Mammary epithelial cell (primary cell): ENCODE data around the gene ACTMAP.

Experiments
- EZH2 ChIP-seq: IDR thresholded peaks from 2 replicates; pipeline ENCODE4 v1.6.1; 2012; ENCODE audit warnings: low read length, inconsistent platforms, borderline replicate concordance
- TF ChIP-seq, protein P1 (sequence below), 2 donors: IDR thresholded peaks in 1 of 2; conservative IDR thresholded peaks in 1 of 2; 2 replicates each; pipeline ENCODE4 v1.5.1; 2011 to 2012; ENCODE audit warnings: inconsistent platforms in 2 of 2, low read length in 2 of 2, mild to moderate bottlenecking in 2 of 2, control low read depth in 1 of 2, low read depth in 1 of 2; ENCODE audit not compliant: insufficient read depth in 1 of 2; ENCODE audit errors: extremely low read depth in 1 of 2

DNA sequence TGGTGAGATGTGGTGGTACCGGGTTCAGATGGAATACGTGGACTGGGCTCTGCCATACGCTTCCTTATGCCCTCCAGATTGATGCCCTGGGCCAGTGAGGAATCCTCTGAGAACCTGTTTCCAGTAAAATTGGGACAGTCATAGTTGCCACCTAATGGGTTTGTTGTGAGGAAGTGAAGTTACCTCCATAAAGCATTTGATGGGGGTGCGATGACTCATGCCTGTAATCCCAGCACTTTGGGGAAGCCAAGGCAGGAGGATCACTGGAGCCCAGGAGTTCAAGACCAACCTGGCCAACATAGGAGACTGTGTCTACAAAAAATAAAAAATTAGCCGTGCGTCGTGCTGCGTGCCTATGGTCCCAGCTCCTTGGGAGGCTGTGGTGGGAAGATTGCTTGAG is 5.5 kb upstream of the ACTMAP start:
- TF ChIP-seq, protein P1, sequence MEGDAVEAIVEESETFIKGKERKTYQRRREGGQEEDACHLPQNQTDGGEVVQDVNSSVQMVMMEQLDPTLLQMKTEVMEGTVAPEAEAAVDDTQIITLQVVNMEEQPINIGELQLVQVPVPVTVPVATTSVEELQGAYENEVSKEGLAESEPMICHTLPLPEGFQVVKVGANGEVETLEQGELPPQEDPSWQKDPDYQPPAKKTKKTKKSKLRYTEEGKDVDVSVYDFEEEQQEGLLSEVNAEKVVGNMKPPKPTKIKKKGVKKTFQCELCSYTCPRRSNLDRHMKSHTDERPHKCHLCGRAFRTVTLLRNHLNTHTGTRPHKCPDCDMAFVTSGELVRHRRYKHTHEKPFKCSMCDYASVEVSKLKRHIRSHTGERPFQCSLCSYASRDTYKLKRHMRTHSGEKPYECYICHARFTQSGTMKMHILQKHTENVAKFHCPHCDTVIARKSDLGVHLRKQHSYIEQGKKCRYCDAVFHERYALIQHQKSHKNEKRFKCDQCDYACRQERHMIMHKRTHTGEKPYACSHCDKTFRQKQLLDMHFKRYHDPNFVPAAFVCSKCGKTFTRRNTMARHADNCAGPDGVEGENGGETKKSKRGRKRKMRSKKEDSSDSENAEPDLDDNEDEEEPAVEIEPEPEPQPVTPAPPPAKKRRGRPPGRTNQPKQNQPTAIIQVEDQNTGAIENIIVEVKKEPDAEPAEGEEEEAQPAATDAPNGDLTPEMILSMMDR (conservative IDR thresholded peaks at IDR 0.05 in 1 of 2, IDR thresholded peaks at IDR 0.05 in 1 of 2; ENCODE audit: extremely low read depth in 1 of 2, insufficient read depth in 1 of 2, low read depth in 1 of 2, low read length in 2 of 2): no peak
- TF ChIP-seq EZH2: no peak
